ENCODE results near the gene TLCD5. TPM values are rescaled to one million over a fixed set of nuclear protein-coding genes. Genes with fewer than 3 reads are reported as not detected.

Gene TLCD5
- total RNA-seq, 2 donors from 2014 or later: 14.1 to 15.6 TPM

DNA sequence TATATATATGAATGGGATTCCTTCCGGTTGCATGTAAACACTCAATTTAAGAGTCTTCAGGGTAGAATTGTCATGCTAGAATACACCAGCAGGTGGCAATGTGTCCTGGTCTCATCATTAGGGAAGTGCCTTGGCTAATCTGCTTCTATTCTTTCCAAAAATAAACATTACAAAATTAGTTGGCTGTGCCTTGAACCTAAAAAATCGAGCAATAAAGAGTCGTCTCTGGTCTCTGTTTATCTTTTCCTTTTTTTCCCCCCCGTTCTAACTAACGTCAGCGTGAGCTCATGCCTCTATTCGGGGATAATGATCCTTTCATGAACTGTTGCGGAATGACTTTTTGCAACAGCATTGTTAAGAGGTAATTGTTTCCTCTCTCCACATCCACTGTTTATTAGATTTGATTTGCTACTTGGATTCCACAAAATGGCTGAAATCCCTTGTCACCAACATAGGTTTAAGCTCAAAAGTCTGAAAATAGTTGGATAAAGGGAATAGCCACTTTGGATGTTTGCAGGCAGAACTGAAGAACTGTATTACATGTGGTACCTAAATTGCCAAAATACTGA is 9.9 kb downstream of the TLCD5 start:
- ATAC-seq (peak; percentile 9 to 49), DNase-seq (peak; percentile 49)
- intact Hi-C loops (cut with DNase I): loop anchor here (5.0 to 10.0 kb wide), 3 partner anchors 90 to 140 kb away; no protein-coding TSS in a partner anchor

- peak; percentile 33 for DNase-seq
- peak; percentile 10 to 14 for ATAC-seq
- intact Hi-C loops (cut with DNase I): loop anchor here (5.0 to 10.0 kb wide), 3 partner anchors 89 to 139 kb away; no protein-coding TSS in a partner anchor
These were observed 10.4 kb downstream of the TLCD5 start for GRCh38 chr11:120335556-120335907.

DNA sequence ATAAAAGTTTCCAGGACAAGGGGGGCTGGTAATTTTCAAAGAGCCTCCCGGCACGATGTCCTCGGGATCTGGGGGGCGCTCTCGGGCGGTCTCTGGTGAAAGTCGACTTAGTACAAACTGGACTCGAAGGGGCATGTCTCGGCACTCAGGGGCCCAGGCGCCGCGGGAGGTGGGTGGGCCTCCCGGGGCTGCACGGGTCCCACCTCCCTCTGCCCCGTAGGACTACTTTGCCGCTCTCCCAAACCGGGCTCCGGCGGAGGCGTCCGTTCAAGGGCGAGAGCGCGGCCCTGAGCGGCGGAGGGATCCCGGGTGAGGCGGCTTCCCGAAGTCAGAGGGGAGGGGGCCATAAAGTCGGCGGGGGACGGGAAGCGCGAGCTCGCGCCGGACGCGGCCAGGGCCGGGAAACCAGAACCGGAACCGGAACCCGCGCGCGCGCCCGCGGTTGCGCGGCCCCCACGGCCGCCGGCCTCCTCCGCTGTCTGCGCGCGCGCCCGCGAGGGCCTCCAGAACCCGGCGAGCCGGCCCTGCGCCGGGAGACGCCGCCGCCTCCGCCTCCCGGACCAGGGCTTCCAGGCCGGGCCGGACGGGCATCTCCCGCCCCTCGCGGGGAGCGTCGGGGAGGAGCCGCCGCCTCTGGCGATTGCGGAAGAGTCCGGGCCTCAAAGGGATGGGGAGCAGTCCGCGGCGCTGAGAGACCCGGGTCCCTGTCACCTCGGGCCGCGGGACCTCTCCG is 11.0 kb downstream of the TLCD5 start, which contains the start of gene ARHGEF12:
Gene ARHGEF12, plus strand, starts transcription at position 506 of the 733 bp plus-strand sequence. CDS start 831 bp downstream, outside the sequence.
- DNase-seq (peak; percentile 97), ATAC-seq (peak; percentile 85)
- intact Hi-C loops (cut with DNase I): loop anchor here (5.0 to 10.0 kb wide), 3 partner anchors 89 to 139 kb away; no protein-coding TSS in a partner anchor

- DNase-seq (peak; percentile 63), ATAC-seq (peak; percentile 39 to 53)
- intact Hi-C loops (cut with DNase I): loop anchor here (5.0 to 10.0 kb wide), 3 partner anchors 88 to 138 kb away; no protein-coding TSS in a partner anchor
These were observed 11.7 kb downstream of the TLCD5 start for GRCh38 chr11:120336641-120337354.

DNA sequence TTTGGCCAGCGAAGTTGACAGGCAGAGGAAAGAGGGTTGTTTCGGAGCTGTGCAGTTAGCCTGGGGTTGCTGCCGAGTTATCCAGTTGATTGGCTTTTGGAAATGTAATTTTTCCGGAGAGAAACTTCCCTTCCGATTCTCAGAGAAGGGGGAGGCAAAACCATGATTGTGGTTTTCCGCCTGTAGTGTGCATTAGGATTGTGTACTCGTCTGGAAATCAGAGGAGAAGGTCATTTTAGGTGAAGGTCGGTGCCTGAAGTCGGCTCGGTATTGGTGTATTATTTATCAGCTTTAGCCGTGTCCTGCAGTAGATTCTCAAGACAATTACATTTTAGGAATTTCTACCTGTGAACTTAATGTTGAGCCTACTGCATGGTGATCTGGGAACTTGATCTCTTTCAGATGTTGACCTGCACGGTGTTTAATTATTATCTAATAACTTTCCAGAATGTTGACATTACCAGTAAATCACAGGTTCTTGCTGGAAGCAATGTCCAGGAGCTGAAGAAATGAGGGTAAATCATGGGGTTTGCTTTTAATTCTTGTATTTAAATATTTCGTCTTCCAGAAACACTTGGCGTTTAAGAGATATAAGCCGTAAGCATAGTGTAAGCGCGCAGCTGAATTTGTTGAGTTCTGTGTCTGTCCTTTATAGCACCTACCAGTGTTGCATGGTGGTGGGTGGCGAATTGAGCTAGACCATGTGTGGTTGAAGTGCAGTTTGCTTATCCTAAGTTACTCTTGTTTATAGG is 12.4 kb downstream of the TLCD5 start:
- DNase-seq (no peak), ATAC-seq (no peak)
- intact Hi-C loops (cut with DNase I): loop anchor here (5.0 to 10.0 kb wide), 3 partner anchors 87 to 137 kb away; no protein-coding TSS in a partner anchor

GRCh38 chr11:120338107-120338933 is 13.2 kb downstream of the TLCD5 start:
- no peak for ATAC-seq
- intact Hi-C loops (cut with DNase I): loop anchor here (5.0 to 10.0 kb wide), 3 partner anchors 86 to 136 kb away; no protein-coding TSS in a partner anchor
- no peak for DNase-seq

DNA sequence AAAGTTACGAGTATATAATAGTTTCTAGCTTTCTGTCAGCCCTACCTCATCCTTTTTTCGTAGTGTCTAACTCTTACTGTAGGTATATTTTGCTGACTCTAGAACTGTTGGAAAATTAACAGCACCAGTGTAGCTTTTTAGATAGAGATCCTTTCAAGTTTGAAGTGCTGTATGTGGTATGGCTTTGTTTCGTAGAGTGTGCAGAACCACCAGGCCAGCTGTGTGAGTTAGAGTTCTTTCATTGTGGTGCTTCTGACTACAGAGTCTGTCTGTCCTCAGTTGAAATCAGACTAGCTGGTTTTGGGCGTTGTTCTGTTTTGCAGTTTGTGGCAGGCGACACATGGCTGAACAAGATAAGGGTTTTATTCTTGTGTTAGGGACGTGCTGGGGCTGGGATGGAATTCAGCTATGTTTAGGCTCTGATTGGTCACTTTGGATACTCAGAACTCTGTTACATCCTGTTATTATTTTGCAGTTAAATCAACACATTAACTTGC is 14.3 kb downstream of the TLCD5 start:
- peak; percentile 42 for DNase-seq
- ATAC-seq: peak in 1 of 2 donors; percentile 3
- intact Hi-C loops (cut with DNase I): loop anchor here (5.0 to 10.0 kb wide), 3 partner anchors 85 to 135 kb away; no protein-coding TSS in a partner anchor

DNA sequence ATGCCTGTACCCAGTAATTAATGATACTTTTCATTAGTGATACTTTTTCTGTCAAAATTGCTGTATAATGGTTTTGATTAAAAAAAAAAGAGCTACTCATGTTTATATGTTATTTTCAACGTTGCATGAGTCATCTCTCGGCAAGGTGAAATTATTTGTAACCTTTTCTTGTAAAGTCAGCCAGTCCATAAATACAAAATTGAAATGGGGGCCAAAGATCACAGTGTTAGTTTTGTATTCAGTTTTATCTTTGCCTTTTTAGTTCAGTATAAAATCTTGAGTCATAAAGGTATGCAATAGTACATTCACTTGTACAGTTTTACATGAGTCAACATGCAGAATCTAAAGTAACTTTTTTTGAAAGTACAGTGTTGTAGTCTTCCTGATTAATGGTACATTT is 15.4 kb downstream of the TLCD5 start:
- DNase-seq: no peak
- no peak for ATAC-seq
- intact Hi-C loops (cut with DNase I): loop anchor here in 1 of 2 donors (10.0 kb wide), 1 partner anchor 54 kb away; no protein-coding TSS in a partner anchor

GRCh38 chr11:120342226-120342625 is 17.1 kb downstream of the TLCD5 start:
- DNase-seq (no peak), ATAC-seq (no peak)
- intact Hi-C loops (cut with DNase I): loop anchor here in 1 of 2 donors (10.0 kb wide), 1 partner anchor 53 kb away; no protein-coding TSS in a partner anchor

DNA sequence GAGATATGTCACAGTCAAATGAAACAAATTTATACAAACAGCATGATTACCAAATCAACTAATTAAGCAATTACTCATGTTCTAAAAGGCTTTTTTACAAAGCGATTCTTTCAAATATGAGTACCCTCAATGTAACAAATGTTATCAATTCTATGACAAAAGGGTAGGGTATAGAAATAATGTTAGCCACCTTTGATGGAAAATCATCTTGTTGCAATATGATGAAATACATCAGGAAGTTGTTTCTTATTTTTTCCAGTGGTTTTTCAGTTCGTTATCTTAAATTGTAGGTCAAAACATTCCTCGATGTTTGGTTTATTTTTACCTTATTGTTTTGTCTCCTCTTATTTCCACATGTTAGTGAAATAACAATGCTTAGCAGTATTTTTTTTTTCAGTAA is 17.6 kb downstream of the TLCD5 start:
- ATAC-seq (no peak), DNase-seq (no peak)
- intact Hi-C loops (cut with DNase I): loop anchor here in 1 of 2 donors (10.0 kb wide), 1 partner anchor 52 kb away; no protein-coding TSS in a partner anchor

DNA sequence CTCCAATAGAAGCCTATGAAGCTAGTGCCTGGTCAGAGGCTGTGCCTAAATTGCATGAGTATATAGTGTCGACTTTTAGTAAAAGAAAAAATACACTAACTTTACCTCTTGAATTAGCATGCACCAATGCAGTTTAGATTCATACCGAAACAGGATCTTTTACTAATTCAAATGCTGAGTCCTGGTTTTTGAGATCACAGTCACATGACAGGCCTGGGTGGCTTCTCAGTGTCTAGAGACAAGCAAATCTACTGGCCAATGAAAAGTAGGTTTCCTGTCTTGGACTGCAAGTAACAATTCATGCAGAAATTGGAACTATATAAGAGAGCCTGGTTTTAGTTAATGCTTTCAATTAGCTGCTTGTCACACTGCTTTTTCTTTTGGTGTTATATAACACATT is 18.3 kb downstream of the TLCD5 start:
- peak in 1 of 2 donors; percentile 30 for ATAC-seq
- intact Hi-C loops (cut with DNase I): loop anchor here in 1 of 2 donors (10.0 kb wide), 1 partner anchor 51 kb away; no protein-coding TSS in a partner anchor
- DNase-seq: no peak

DNA sequence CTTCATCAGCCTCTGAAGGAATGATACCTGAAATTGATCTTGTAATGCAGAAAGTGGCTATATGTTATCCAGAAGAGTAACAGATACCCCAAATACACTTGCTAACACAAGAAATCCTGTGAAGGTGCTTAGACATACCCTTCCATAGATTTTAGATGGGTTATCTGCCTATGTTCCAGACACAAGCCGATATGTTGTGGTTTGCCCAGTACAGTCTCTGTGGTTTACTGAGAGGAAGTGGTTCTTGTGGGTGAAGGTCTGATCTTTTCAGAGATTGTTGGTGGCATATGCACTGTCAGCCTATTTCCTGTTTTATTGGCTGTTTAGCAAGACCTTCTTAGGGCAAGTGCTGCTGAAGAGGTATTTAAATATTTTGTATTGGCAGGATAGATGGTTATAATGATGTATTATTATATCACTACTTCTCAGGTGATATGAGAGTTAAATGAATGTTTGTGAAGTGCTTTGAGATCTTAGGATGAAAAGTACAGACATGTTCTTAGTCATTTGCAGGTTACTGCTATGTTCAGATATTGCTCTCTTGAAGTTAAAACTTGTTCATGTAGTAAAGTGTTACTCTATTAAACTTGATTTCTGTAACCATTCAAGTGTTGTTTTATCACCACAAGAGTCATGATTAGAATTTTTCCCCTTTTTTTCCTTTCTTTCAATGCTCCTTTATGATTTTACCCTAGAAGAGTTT is 19.4 kb downstream of the TLCD5 start:
- ATAC-seq (peak in 1 of 2 donors; percentile 18), DNase-seq (no peak)
- intact Hi-C loops (cut with DNase I): loop anchor here in 1 of 2 donors (10.0 kb wide), 1 partner anchor 50 kb away; no protein-coding TSS in a partner anchor

DNA sequence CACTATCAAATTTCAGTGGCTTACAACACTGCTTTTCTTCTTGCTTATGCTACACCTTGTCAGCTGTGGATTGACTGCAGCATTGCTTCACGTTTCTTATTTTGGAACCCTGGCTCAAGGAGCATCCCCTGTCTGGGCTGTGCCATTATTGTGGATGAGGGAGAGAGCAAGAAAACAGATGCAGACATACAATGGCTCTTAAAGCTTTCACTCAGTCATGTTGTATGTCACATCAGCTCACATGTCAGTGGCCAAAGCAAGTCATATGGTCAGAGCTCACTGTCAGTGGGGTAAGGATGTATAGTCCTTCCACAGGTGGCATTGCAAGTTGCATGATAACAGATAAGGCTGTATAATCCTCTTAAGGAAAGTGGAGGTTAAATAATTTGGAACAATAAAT is 21.1 kb downstream of the TLCD5 start:
- DNase-seq (no peak), ATAC-seq (no peak)
- intact Hi-C loops (cut with DNase I): loop anchor here in 1 of 2 donors (10.0 kb wide), 1 partner anchor 49 kb away; no protein-coding TSS in a partner anchor

- no peak for DNase-seq
- intact Hi-C loops (cut with DNase I): no loop called here
- ATAC-seq: no peak
These were observed 25.5 kb downstream of the TLCD5 start for GRCh38 chr11:120350637-120351036.

GRCh38 chr11:120352405-120352804 is 27.3 kb downstream of the TLCD5 start:
- DNase-seq (no peak), ATAC-seq (peak in 1 of 2 donors; percentile 9)
- intact Hi-C loops (cut with DNase I): no loop called here

DNA sequence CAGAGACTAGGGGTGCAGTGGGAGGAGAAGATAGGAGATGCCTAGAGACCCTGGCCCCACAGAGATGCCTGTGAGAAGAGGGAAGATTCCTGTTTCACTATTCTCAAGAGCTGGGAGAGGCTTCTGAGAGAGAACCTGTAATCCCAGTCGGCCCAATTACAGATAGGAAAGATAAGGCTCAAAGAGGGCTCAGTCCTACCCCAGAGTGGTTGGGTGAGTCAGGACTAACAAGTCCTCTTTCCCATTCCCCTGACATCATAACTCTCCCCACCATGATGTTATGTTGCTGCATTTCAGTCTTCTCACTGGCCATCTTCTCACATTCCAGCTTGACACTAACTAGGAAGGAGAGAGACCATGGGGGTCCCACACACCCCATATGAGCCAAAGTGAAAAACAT is 29.0 kb downstream of the TLCD5 start:
- ATAC-seq (peak in 1 of 2 donors; percentile 30), DNase-seq (no peak)
- intact Hi-C loops (cut with DNase I): no loop called here

DNA sequence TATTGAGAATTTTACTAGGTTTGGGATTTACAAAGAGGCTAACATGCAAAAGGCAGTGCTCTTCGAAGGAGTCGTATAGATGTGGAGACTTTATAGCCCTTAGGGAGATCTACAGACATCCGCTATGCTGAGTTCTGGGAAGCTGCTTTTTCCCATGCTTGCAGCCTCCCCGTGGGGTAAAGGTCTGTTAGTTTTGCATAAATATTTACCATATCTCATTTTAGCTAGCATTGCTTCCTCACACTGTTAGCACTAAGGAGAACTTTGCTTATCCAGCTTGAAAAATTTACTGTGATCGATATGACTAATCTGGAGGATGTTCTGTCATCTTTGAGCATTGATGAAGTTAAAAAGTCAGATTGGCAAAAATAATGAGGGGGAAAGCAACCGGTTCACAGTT is 29.7 kb downstream of the TLCD5 start:
- intact Hi-C loops (cut with DNase I): no loop called here
- DNase-seq (no peak), ATAC-seq (no peak)

Measured in left cardiac atrium (tissue), 4 donors.